HepG2 (cell line): Measurements from ENCODE around the gene ZFHX3. TPM values are rescaled to one million over a fixed set of nuclear protein-coding genes. Genes with fewer than 3 reads are reported as not detected.

Source experiments
- ADNP ChIP-seq: sonication (generic); formaldehyde crosslinking; IDR thresholded peaks from 2 replicates; pipeline ENCODE4 v1.4.0; 2020; ENCODE audit warnings: missing genetic modification reagents
- CCAR2 ChIP-seq: fragments of 200-400 bp; formaldehyde crosslinking; optimal IDR thresholded peaks from 2 replicates; pipeline ENCODE3; 2018; ENCODE audit warnings: low read depth, mild to moderate bottlenecking, low read length, moderate library complexity
- DR1 ChIP-seq: sonication (generic); formaldehyde crosslinking; IDR thresholded peaks from 2 replicates; pipeline ENCODE4 v1.8.0; 2021; ENCODE audit warnings: mild to moderate bottlenecking, missing genetic modification reagents, inconsistent platforms
- HES4 ChIP-seq: sonication (generic); formaldehyde crosslinking; IDR thresholded peaks from 2 replicates; pipeline ENCODE4 v1.9.0; 2021; ENCODE audit warnings: mild to moderate bottlenecking, missing genetic modification reagents, borderline replicate concordance
- KDM6A ChIP-seq: IDR thresholded peaks from 2 replicates; pipeline ENCODE4 v1.6.1; 2016; ENCODE audit warnings: low read depth
- MBD4 ChIP-seq: IDR thresholded peaks from 2 replicates; pipeline ENCODE4 v1.6.1; 2012; ENCODE audit warnings: low read length, inconsistent platforms, borderline replicate concordance
- MIER2 ChIP-seq: IDR thresholded peaks from 2 replicates; pipeline ENCODE4 v1.6.1; 2016; ENCODE audit warnings: missing biosample characterization, missing genetic modification reagents
- NCOA1 ChIP-seq: sonication (generic); formaldehyde crosslinking; IDR thresholded peaks from 2 replicates; pipeline ENCODE4 v1.9.0; 2021; ENCODE audit warnings: missing genetic modification reagents
- PTBP1 ChIP-seq: fragments of 200-400 bp; formaldehyde crosslinking; IDR thresholded peaks from 2 replicates; pipeline ENCODE4 v1.6.1; 2018; ENCODE audit warnings: low read length, low read depth; ENCODE audit not compliant: poor library complexity, severe bottlenecking
- RARG ChIP-seq: sonication (generic); formaldehyde crosslinking; IDR thresholded peaks from 2 replicates; pipeline ENCODE4 v1.4.0; 2020; ENCODE audit warnings: low read depth, mild to moderate bottlenecking, missing genetic modification reagents
- RCOR2 ChIP-seq: IDR thresholded peaks from 2 replicates; pipeline ENCODE4 v1.6.1; 2016; ENCODE audit warnings: missing biosample characterization, missing genetic modification reagents
- SALL1 ChIP-seq: sonication (generic); formaldehyde crosslinking; IDR thresholded peaks from 2 replicates; pipeline ENCODE4 v1.8.0; 2022; ENCODE audit warnings: mild to moderate bottlenecking, missing genetic modification reagents
- SMARCC2 ChIP-seq: fragments of 450-650 bp; IDR thresholded peaks from 2 replicates; pipeline ENCODE4 v1.6.1; 2017; ENCODE audit warnings: antibody characterized with exemption, mild to moderate bottlenecking
- SMYD3 ChIP-seq: sonication (generic); formaldehyde crosslinking; IDR thresholded peaks from 2 replicates; pipeline ENCODE4 v1.8.1; 2023; ENCODE audit warnings: mild to moderate bottlenecking, missing genetic modification reagents
- SP5 ChIP-seq: IDR thresholded peaks from 2 replicates; pipeline ENCODE4 v1.6.1; 2016; ENCODE audit warnings: low read depth, borderline replicate concordance
- TARDBP ChIP-seq: sonication (generic); formaldehyde crosslinking; IDR thresholded peaks from 2 replicates; pipeline ENCODE4 v1.8.0; 2022; ENCODE audit warnings: mild to moderate bottlenecking, missing genetic modification reagents
- TCF7 ChIP-seq: sonication (generic); IDR thresholded peaks from 2 replicates; pipeline ENCODE4 v1.6.1; 2016; ENCODE audit warnings: antibody characterized with exemption, low read depth
- TCF7L2 ChIP-seq: IDR thresholded peaks from 2 replicates; pipeline ENCODE4 v1.6.1; 2011; ENCODE audit warnings: mild to moderate bottlenecking, low read depth, low read length, moderate library complexity
- ZFP36 ChIP-seq: fragments of 150-350 bp; IDR thresholded peaks from 2 replicates; pipeline ENCODE4 v1.6.1; 2018; ENCODE audit warnings: borderline replicate concordance, low read length, low read depth; ENCODE audit not compliant: partially characterized antibody
- ZNF17 ChIP-seq: sonication (generic); formaldehyde crosslinking; IDR thresholded peaks from 2 replicates; pipeline ENCODE4 v1.5.0; 2020; ENCODE audit warnings: mild to moderate bottlenecking, missing genetic modification reagents
- ZNF350 ChIP-seq: sonication (generic); formaldehyde crosslinking; IDR thresholded peaks from 2 replicates; pipeline ENCODE4 v1.4.0; 2020; ENCODE audit warnings: mild to moderate bottlenecking, low read depth, missing genetic modification reagents, borderline replicate concordance
- ZNF44 ChIP-seq: sonication (generic); formaldehyde crosslinking; IDR thresholded peaks from 2 replicates; pipeline ENCODE4 v1.5.1; 2020; ENCODE audit warnings: mild to moderate bottlenecking, missing genetic modification reagents
- ZNF543 ChIP-seq: sonication (generic); formaldehyde crosslinking; IDR thresholded peaks from 2 replicates; pipeline ENCODE4 v1.4.0; 2020; ENCODE audit warnings: mild to moderate bottlenecking, missing genetic modification reagents
- ZNF562 ChIP-seq: sonication (generic); formaldehyde crosslinking; IDR thresholded peaks from 2 replicates; pipeline ENCODE4 v1.8.0; 2022; ENCODE audit warnings: missing genetic modification reagents, borderline replicate concordance
- ZNF792 ChIP-seq: IDR thresholded peaks from 2 replicates; pipeline ENCODE4 v1.6.1; 2016
- ZNF878 ChIP-seq: sonication (generic); formaldehyde crosslinking; IDR thresholded peaks from 2 replicates; pipeline ENCODE4 v1.8.1; 2023; ENCODE audit warnings: mild to moderate bottlenecking, missing genetic modification reagents, moderate library complexity
- polyA plus RNA-seq, 8 experiments: library from polyadenylated mRNA; depleted of rRNA in 3 of 8; stranded (reverse) in 7 of 8; unstranded in 1 of 8; fragments of >200 nt; fragmentation: Illumina TruSeq in 4 of 8; extraction: Trizol in 4 of 8; gene quantifications; 2 replicates each; pipeline versions ENCODE4 v1.2.1 to v1.2.3, GENCODE V29; 2011 to 2016; ENCODE audit warnings: low read depth in 4 of 8, missing spikeins in 1 of 8, mixed read lengths in 1 of 8; ENCODE audit not compliant: insufficient read depth in 1 of 8
- total RNA-seq, 5 experiments: library from RNA; depleted of rRNA; stranded (reverse); fragments of >200 nt; fragmentation: Illumina TruSeq; extraction: Trizol; gene quantifications; 2 replicates each; pipeline ENCODE4 v1.2.3, GENCODE V29; 2016; ENCODE audit warnings: low read depth in 1 of 5
- TF ChIP-seq, protein P1 (sequence below): IDR thresholded peaks from 2 replicates; pipeline ENCODE4 v1.6.1; 2018; ENCODE audit warnings: missing genetic modification reagents
- TF ChIP-seq, protein P2 (sequence below): sonication (generic); formaldehyde crosslinking; IDR thresholded peaks from 2 replicates; pipeline ENCODE4 v1.4.0; 2020; ENCODE audit warnings: missing genetic modification reagents, mild to moderate bottlenecking, borderline replicate concordance
- TF ChIP-seq, protein P3 (sequence below): sonication (generic); formaldehyde crosslinking; IDR thresholded peaks from 2 replicates; pipeline ENCODE4 v1.5.0; 2020; ENCODE audit warnings: mild to moderate bottlenecking, low read depth, missing genetic modification reagents, borderline replicate concordance
- TF ChIP-seq, protein P4 (sequence below): sonication (generic); formaldehyde crosslinking; IDR thresholded peaks from 2 replicates; pipeline ENCODE4 v1.4.0; 2020; ENCODE audit warnings: missing genetic modification reagents

The ZFHX3 gene
- total and polyA plus RNA-seq, 2 of the 13 experiments (the other 11 are each of a cell fraction or from before 2014, with no cell fraction given) = 5.0 to 6.0 TPM

DNA sequence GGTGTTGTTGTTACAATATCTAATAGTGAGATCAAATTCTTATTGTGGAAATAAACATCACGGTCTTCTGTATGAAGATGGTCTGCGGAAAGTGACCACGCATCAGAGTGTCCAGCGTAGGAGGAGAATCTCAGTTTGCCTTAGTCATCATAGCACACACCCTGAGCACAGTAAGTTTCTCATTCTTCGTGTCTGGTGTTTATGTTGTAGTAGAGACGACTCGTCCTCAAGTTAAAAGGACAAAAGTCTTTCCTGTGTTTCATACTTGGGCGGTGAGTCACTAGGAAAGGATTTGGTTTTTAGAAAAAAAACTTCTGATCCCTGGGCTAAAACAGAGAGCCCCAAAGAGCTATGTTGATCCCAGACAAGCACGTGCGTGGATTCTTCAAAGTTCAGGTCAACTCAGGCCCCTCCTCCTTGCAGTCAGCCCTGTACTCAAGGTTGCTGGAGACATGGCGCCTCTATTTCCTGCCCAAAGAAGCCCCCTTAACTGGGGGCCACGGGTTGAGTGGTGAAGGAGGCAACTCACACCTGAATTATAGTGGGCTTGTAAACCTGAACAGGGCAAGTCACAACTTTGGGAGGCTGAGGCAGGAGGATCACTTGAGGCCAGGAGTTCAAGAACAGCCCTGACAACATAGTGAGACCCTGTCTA, 170.4 kb downstream of the ZFHX3 start (continued):
- TF ChIP-seq SMARCC2 (no peak), SP5 (peak; percentile 91), RARG (CRISPR knock-in tag) (no peak), ZNF562 (CRISPR knock-in tag) (no peak), TCF7 (peak; percentile 90), ZNF543 (CRISPR knock-in tag) (no peak), ZNF44 (CRISPR knock-in tag) (no peak), SALL1 (CRISPR knock-in tag) (peak; percentile 77), MBD4 (no peak), KDM6A (CRISPR knock-in tag) (peak; percentile 83), SMYD3 (CRISPR knock-in tag) (no peak; the same call in 1 of the 2 replicates), ZNF350 (CRISPR knock-in tag) (0 out of 2 replicates have a peak, but pooled peaks have one; percentile 17), HES4 (CRISPR knock-in tag) (no peak), ADNP (0 out of 2 replicates have a peak, but pooled peaks have one; percentile 5), TARDBP (peak; percentile 77), ZNF792 (CRISPR knock-in tag) (peak; percentile 74; the same call in 1 of the 2 replicates), ZFP36 (no peak), NCOA1 (CRISPR knock-in tag) (no peak; the same call in 1 of the 2 replicates), DR1 (CRISPR knock-in tag) (no peak), MIER2 (0 out of 2 replicates have a peak, but pooled peaks have one; percentile 12), ZNF17 (CRISPR knock-in tag) (no peak), PTBP1 (peak; percentile 23), ZNF878 (CRISPR knock-in tag) (peak; percentile 79; the same call in 1 of the 2 replicates), RCOR2 (CRISPR knock-in tag) (peak; percentile 90), CCAR2 (no peak), TCF7L2 (no peak; the same call in 1 of the 2 replicates)
- TF ChIP-seq, protein P1, sequence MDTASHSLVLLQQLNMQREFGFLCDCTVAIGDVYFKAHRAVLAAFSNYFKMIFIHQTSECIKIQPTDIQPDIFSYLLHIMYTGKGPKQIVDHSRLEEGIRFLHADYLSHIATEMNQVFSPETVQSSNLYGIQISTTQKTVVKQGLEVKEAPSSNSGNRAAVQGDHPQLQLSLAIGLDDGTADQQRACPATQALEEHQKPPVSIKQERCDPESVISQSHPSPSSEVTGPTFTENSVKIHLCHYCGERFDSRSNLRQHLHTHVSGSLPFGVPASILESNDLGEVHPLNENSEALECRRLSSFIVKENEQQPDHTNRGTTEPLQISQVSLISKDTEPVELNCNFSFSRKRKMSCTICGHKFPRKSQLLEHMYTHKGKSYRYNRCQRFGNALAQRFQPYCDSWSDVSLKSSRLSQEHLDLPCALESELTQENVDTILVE (CRISPR knock-in tag) = peak; percentile 78
- TF ChIP-seq, protein P2, sequence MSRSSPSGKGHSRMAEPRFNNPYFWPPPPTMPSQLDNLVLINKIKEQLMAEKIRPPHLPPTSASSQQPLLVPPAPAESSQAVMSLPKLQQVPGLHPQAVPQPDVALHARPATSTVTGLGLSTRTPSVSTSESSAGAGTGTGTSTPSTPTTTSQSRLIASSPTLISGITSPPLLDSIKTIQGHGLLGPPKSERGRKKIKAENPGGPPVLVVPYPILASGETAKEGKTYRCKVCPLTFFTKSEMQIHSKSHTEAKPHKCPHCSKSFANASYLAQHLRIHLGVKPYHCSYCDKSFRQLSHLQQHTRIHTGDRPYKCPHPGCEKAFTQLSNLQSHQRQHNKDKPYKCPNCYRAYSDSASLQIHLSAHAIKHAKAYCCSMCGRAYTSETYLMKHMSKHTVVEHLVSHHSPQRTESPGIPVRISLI (CRISPR knock-in tag) = peak; percentile 99
- TF ChIP-seq, protein P3, sequence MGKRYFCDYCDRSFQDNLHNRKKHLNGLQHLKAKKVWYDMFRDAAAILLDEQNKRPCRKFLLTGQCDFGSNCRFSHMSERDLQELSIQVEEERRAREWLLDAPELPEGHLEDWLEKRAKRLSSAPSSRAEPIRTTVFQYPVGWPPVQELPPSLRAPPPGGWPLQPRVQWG = no peak
- TF ChIP-seq, protein P4, sequence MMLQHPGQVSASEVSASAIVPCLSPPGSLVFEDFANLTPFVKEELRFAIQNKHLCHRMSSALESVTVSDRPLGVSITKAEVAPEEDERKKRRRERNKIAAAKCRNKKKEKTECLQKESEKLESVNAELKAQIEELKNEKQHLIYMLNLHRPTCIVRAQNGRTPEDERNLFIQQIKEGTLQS (CRISPR knock-in tag) = peak; percentile 98
